Measurements from ENCODE around the gene GRIN1.
"Not testable (repeated sequence)": the region's sequence is repeated elsewhere in the genome, so short reads cannot be mapped to it uniquely, and the experiment has no call there.

- TF ChIP-seq CTCF (conservative IDR thresholded peaks at IDR 0.05; ENCODE audit: low read depth, low read length); EZH2 (IDR thresholded peaks at IDR 0.05; ENCODE audit: borderline replicate concordance, low read depth, low read length, poor library complexity, severe bottlenecking): not testable (repeated sequence)
Measured at GRCh38 chr9:137118092-137118603, 20.8 kb upstream of the GRIN1 start.

All from A673 (cell line).